CD14-positive monocyte (primary cell): ENCODE results near the gene AP1S3. TPM values are rescaled to one million over a fixed set of nuclear protein-coding genes. Genes with fewer than 3 reads are reported as not detected.

Experiments used
- DNase-seq, 3 donors: peaks; one replicate each; pipeline ENCODE4 v3.0.0-alpha.2; 2011 to 2022
- H2AFZ ChIP-seq: 2 replicates; pipeline ENCODE4 v1.6.0; 2012; ENCODE audit warnings: mild to moderate bottlenecking, low read depth, low read length, inconsistent platforms; ENCODE audit not compliant: insufficient read depth, poor library complexity, severe bottlenecking
- H3K27ac ChIP-seq, 2 donors: 1 replicate in 1 of 2; 2 replicates in 1 of 2; pipeline ENCODE4 v1.5.1; 2012 to 2013; ENCODE audit warnings: low read length in 2 of 2, control low read depth in 1 of 2, inconsistent platforms in 1 of 2, low read depth in 1 of 2, mild to moderate bottlenecking in 1 of 2
- H3K27me3 ChIP-seq, 2 donors: one replicate each; pipeline versions ENCODE4 v1.6.0 to v1.6.1; 2011 to 2013; ENCODE audit warnings: low read length in 2 of 2; ENCODE audit not compliant: control insufficient read depth in 2 of 2, insufficient read depth in 2 of 2
- H3K36me3 ChIP-seq, 2 donors: replicated peaks in 1 of 2; 1 replicate in 1 of 2; 2 replicates in 1 of 2; pipeline versions ENCODE4 v1.5.1 to v1.6.1; 2012 to 2013; ENCODE audit warnings: low read length in 2 of 2, control low read depth in 1 of 2, inconsistent platforms in 1 of 2, mild to moderate bottlenecking in 1 of 2; ENCODE audit not compliant: insufficient read depth in 2 of 2, control insufficient read depth in 1 of 2
- H3K4me1 ChIP-seq, 2 donors: 1 replicate in 1 of 2; 2 replicates in 1 of 2; pipeline versions ENCODE4 v1.5.1 to v1.6.1; 2012 to 2013; ENCODE audit warnings: low read length in 2 of 2, control low read depth in 1 of 2, inconsistent platforms in 1 of 2, mild to moderate bottlenecking in 1 of 2, moderate library complexity in 1 of 2; ENCODE audit not compliant: insufficient read depth in 2 of 2, control insufficient read depth in 1 of 2
- H3K4me2 ChIP-seq: replicated peaks from 2 replicates; pipeline ENCODE3; 2012; ENCODE audit warnings: low read length, moderate library complexity, mild to moderate bottlenecking; ENCODE audit not compliant: poor library complexity, severe bottlenecking; ENCODE audit errors: extremely low read depth
- H3K4me3 ChIP-seq, 3 experiments: fragments of 200-600 bp in 1 of 3; sonication (generic) in 1 of 3; replicated peaks in 1 of 3; 1 replicate in 2 of 3; 2 replicates in 1 of 3; pipeline ENCODE4 v1.5.1; 2011 to 2013; ENCODE audit warnings: low read length in 3 of 3, mild to moderate bottlenecking in 3 of 3, control low read depth in 2 of 3, low read depth in 2 of 3, inconsistent platforms in 1 of 3, moderate library complexity in 1 of 3
- H3K79me2 ChIP-seq: 2 replicates; pipeline ENCODE4 v1.6.0; 2012; ENCODE audit warnings: mild to moderate bottlenecking, control low read depth, inconsistent platforms, low read length, moderate library complexity; ENCODE audit not compliant: insufficient read depth
- H3K9ac ChIP-seq: 2 replicates; pipeline ENCODE4 v1.6.0; 2017; ENCODE audit warnings: low read length, mild to moderate bottlenecking; ENCODE audit not compliant: insufficient read depth, poor library complexity, severe bottlenecking
- H3K9me3 ChIP-seq, 2 donors: replicated peaks in 1 of 2; 1 replicate in 1 of 2; 2 replicates in 1 of 2; pipeline versions ENCODE4 v1.5.1 to v1.6.1; 2012 to 2013; ENCODE audit warnings: low read length in 2 of 2, control low read depth in 1 of 2; ENCODE audit not compliant: control insufficient read depth in 1 of 2, insufficient read depth in 1 of 2
- H4K20me1 ChIP-seq: 2 replicates; pipeline ENCODE4 v1.6.0; 2012; ENCODE audit warnings: mild to moderate bottlenecking, low read length, control low read depth, moderate library complexity; ENCODE audit not compliant: insufficient read depth
- H3K27ac Mint-ChIP-seq, 7 donors: one replicate each; pipeline ENCODE4 v1.8.0; 2020; ENCODE audit warnings: mild to moderate bottlenecking in 7 of 7, mixed read lengths in 7 of 7, moderate library complexity in 6 of 7, inconsistent platforms in 2 of 7
- H3K27me3 Mint-ChIP-seq, 3 donors: one replicate each; pipeline ENCODE4 v1.8.0; 2021 to 2022; ENCODE audit warnings: low read depth in 3 of 3, mild to moderate bottlenecking in 3 of 3, mixed read lengths in 3 of 3, moderate library complexity in 3 of 3, inconsistent platforms in 1 of 3
- H3K36me3 Mint-ChIP-seq, 2 donors: one replicate each; pipeline ENCODE4 v1.8.0; 2020; ENCODE audit warnings: mixed read lengths in 2 of 2, inconsistent platforms in 1 of 2, mild to moderate bottlenecking in 1 of 2
- H3K4me1 Mint-ChIP-seq: one replicate; pipeline ENCODE4 v1.8.0; 2020; ENCODE audit warnings: mild to moderate bottlenecking, mixed read lengths
- H3K4me3 Mint-ChIP-seq, 2 donors: one replicate each; pipeline ENCODE4 v1.8.0; 2020; ENCODE audit warnings: mild to moderate bottlenecking in 2 of 2, mixed read lengths in 2 of 2, moderate library complexity in 1 of 2
- H3K9me3 Mint-ChIP-seq, 7 donors: one replicate each; pipeline ENCODE4 v1.8.0; 2020 to 2022; ENCODE audit warnings: mixed read lengths in 7 of 7, mild to moderate bottlenecking in 6 of 7, moderate library complexity in 6 of 7, inconsistent platforms in 2 of 7
- WGBS: methylation state at CpG from one replicate; pipeline ENCODE4 v1.1.5; 2013; ENCODE audit warnings: missing lambda C conversion rate; ENCODE audit not compliant: insufficient coverage; 5-methylcytosine and 5-hydroxymethylcytosine counted together
- intact Hi-C, 2 donors: fragments of 100-400 bp; cut with micrococcal nuclease; formaldehyde crosslinking; loops; one replicate each; pipeline versions ENCODE4 v1.15.0 to v1.15.1; 2023
- polyA plus RNA-seq, 3 donors: library from polyadenylated mRNA; depleted of rRNA in 1 of 3; unstranded in 2 of 3; stranded (reverse) in 1 of 3; fragments of 300-500 nt in 2 of 3; fragments of >200 nt in 1 of 3; fragmentation: Illumina TruSeq in 2 of 3; gene quantifications; 1 replicate in 2 of 3; 2 replicates in 1 of 3; pipeline ENCODE4 v1.2.3, GENCODE V29; 2012 to 2021
- TF ChIP-seq, protein P1 (sequence below): fragments of 200-600 bp; IDR thresholded peaks from one replicate; pipeline ENCODE4 v1.8.0; 2022; ENCODE audit warnings: antibody characterized with exemption, mild to moderate bottlenecking

Gene AP1S3
- polyA plus RNA-seq, 3 donors = 0.80 to 1.3 (median 0.81) TPM

DNA sequence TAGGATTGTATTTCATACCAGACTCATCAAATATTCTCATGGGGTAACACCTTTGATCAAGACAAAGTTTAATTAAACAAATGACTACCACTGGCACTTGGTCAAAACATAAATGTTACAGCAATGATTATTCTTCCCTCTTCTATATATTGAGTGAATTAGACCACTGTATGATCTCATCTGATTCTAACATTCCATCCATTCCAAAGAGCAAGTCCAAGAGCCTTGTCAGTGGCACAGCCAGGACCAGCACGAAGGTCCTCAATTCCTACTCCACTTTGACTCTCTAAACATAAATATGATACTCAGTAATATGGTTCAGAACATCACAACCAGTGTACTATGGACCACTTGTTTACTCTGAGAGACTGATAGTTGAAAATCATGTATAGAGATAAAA, 86.4 kb downstream of the AP1S3 start:
- peaks cover 0 to 3% (median 1%) of the 10 kb centered on the region in 3 donors for H3K27me3 Mint-ChIP-seq

DNA sequence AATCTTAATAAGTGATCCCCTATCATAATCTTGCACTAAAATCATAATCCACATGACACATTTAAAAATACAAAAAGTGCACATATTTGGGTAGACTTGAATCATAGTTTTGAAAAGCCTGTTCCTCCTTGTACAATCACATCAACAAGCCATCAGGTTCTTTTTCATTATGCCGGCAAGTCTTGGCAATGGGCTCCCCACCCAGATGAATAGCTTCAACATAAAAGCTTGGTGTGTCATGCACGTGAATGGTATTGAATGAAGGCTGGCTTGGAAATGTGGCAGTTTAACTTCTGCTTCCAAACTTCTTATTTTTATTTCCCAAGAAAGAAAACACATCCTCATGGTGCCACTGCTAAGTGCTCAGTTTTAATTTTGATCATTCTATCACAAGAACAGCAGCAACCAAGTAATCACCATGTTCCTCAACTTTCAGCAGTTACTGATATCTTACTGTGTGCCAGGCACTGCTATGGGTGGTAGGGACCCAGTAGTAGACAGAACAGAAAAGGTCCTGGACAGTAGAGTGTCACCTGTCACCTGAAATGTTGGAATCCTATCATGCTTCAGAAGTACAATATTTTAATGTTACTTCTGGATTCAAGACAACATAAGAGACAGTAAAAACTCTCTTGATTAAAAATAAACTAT, 89.9 kb downstream of the AP1S3 start:
- Histone ChIP-seq H3K36me3 (no peaks in the 10 kb centered on the region), H3K4me1 (no peaks in the 10 kb centered on the region), H3K9ac (no peak overlapping the region), H3K4me3 (no peak overlapping the region), H2AFZ (no peak overlapping the region), H3K79me2 (no peaks in the 10 kb centered on the region), H3K27me3 (no peaks in the 10 kb centered on the region), H3K4me2 (no peak overlapping the region), H3K27ac (no peak overlapping the region), H3K9me3 (no peaks in the 10 kb centered on the region), H4K20me1 (no peaks in the 10 kb centered on the region)
- Mint-ChIP-seq H3K4me3 (no peak overlapping the region), H3K36me3 (no peaks in the 10 kb centered on the region), H3K9me3 (peaks cover 0 to 4% (median 0%) of the 10 kb centered on the region in 7 donors), H3K27ac (no peak overlapping the region), H3K27me3 (peaks cover 1 to 2% (median 2%) of the 10 kb centered on the region in 3 donors), H3K4me1 (no peaks in the 10 kb centered on the region)
- TF ChIP-seq, protein P1, sequence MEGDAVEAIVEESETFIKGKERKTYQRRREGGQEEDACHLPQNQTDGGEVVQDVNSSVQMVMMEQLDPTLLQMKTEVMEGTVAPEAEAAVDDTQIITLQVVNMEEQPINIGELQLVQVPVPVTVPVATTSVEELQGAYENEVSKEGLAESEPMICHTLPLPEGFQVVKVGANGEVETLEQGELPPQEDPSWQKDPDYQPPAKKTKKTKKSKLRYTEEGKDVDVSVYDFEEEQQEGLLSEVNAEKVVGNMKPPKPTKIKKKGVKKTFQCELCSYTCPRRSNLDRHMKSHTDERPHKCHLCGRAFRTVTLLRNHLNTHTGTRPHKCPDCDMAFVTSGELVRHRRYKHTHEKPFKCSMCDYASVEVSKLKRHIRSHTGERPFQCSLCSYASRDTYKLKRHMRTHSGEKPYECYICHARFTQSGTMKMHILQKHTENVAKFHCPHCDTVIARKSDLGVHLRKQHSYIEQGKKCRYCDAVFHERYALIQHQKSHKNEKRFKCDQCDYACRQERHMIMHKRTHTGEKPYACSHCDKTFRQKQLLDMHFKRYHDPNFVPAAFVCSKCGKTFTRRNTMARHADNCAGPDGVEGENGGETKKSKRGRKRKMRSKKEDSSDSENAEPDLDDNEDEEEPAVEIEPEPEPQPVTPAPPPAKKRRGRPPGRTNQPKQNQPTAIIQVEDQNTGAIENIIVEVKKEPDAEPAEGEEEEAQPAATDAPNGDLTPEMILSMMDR = no peak
- DNase-seq = no peak
- no CpG with 5 or more reads among the region's 2 CpGs for WGBS
- intact Hi-C loops = no loop called here

More for the DNA sequence above, 86.4 kb downstream of the AP1S3 start:
- Histone ChIP-seq H4K20me1 (no peaks in the 10 kb centered on the region), H3K36me3 (no peaks in the 10 kb centered on the region), H2AFZ (no peak overlapping the region), H3K4me2 (no peak overlapping the region), H3K9me3 (no peaks in the 10 kb centered on the region), H3K27ac (no peak overlapping the region), H3K4me1 (no peaks in the 10 kb centered on the region), H3K9ac (no peak overlapping the region), H3K4me3 (no peak overlapping the region), H3K79me2 (no peaks in the 10 kb centered on the region), H3K27me3 (no peaks in the 10 kb centered on the region)
- peaks cover 0 to 1% of the 10 kb centered on the region in 2 donors for H3K36me3 Mint-ChIP-seq
- no CpG with 5 or more reads among the region's 1 CpG for WGBS
- H3K27ac Mint-ChIP-seq = no peak overlapping the region
- TF ChIP-seq, protein P1 = no peak
- DNase-seq = no peak
- H3K9me3 Mint-ChIP-seq = peaks cover 0 to 3% (median 0%) of the 10 kb centered on the region in 7 donors
- H3K4me1 Mint-ChIP-seq = no peaks in the 10 kb centered on the region
- intact Hi-C loops = no loop called here
- H3K4me3 Mint-ChIP-seq = no peak overlapping the region
